Fibroblast of the conjunctiva (primary cell): ENCODE measurements around the gene ECD.
"Not testable (repeated sequence)": the region's sequence is repeated elsewhere in the genome, so short reads cannot be mapped to it uniquely, and the experiment has no call there.

Source experiments
- DNase-seq: peaks from one replicate; pipeline ENCODE4 v3.0.0-alpha.2; 2010; ENCODE audit warnings: low read depth

ECD gene

DNA sequence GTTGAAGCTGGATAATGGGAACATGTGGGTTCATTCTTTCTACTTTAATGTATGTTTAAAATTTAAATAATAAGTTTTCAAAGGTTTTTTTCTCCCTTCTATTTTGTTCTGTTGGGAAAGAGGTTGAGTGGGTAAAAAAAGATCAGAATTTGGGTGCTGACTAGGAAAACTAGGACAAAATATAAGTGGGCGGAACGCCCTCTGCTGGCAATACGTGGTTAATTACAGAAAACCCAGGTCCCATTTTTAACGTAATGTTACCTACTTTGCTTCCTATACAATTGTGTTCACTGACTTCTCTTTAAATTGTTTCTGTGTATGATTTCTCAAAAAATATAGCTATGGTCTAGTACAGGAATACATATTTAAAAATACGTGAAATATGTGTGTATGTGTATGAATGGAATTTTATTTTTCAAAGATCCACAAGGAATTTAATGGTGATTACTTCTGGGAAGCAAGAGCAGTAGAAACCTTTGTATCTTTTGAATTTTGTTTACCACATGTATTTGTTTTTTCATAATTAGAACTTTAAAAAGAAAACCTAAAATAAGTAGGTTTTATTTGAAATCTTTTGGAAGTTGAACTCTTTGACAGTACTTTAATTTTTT, 8.7 kb downstream of the ECD start:
- DNase-seq, result peak; percentile 31

- DNase-seq, result no peak
These were observed 11.8 kb downstream of the ECD start for GRCh38 chr10:73156054-73156453.

- DNase-seq, result no peak
These were observed 15.8 kb downstream of the ECD start for GRCh38 chr10:73152009-73152408.

- DNase-seq, result not testable (repeated sequence)
These were observed 17.0 kb downstream of the ECD start for GRCh38 chr10:73150633-73151413.

DNA sequence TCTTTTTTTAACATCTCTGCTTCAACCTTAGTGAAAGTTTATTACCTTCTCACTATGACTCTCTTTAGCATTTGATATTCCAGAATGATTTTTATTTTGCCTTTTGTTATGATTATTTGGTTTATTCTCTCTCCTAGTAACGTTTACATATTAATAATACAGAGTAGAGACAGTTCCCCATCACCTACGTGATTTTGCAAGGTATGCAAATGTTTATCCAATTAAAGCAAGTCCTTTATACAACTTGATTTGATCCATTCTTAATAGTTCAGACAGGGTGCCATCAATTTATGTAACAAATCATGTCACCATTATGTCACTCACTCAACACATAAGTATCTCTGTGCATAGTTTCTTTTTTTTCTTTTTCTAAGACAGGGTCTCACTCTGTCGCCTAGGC, 26.2 kb downstream of the ECD start:
- DNase-seq, result no peak

DNA sequence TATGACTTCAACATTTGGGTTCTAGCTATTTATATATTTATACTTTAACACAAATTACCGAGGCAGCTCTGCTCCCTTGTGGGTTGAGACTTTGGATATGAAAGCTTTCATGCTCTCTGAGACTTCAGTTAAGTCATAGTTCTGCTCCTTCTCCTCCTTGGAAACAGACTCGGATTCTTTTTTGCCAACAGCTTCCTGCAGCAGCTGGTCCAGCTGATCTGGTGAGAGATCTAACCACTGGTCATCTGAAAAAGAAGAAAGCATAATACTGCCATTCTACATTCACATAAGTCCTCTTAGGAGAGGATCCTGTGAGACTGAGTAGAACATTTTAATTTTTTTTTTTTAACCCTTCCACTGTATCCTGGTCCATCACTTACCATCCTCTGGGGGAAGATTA, 28.6 kb downstream of the ECD start:
- no peak for DNase-seq

GRCh38 chr10:73136627-73137026, 31.2 kb downstream of the ECD start:
- no peak for DNase-seq

DNA sequence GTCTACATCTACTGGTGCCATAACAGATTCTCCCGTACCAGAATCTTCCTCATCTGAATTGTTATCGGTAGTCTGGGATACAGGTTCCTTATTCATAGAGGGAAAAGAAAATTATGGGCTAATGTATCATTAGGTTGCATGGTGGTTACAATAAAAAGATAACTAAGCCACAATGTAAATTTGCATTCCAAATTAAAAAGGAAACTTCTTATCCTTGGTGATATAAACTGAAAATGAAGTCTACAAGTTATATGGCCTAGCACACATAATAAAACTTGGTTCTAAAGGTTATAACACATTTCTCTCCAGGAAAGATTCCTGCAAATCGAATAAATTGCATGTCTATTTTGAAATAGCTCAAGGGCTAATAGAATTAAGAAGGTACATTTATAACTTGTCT, 33.1 kb downstream of the ECD start:
- no peak for DNase-seq

- DNase-seq, result no peak
These were observed 35.7 kb downstream of the ECD start for GRCh38 chr10:73131913-73132686.

DNA sequence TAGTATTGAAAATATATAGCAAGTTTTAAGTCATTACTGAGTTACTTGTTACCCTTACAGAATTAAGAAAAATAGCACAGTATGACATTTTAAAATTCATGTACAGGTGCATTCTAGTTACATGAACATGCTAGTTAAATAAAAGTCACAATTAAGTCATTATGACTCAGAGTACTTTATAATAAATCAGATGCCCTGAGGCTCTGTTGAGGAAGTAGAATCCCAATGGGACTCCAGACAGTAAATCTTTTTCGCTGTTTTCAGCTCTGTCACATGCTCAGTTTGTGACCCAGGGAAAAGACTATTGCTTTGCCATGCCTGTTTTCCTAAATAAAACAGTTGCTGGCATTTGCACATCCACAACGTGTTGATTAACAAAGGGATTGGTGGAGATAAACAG, 36.5 kb downstream of the ECD start:
- DNase-seq, result no peak

DNA sequence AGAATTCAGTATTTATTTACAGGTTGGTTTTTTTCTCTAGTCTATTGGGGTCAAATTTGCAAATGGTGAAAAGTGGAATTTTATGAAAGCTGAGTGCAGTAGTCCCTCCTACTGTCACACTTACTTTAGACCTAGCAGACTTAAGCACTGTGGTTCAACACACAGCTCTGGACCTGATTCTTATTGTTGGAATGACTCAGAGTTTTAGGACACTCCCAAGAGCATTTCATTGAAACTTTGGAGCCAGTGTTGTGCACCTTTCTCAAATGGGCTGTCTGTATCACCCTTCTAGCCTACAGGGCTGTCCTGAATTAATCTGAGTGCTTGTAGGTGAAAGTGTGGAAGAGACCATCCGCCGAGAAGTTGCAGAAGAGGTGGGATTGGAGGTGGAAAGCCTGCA, 41.5 kb downstream of the ECD start:
- no peak for DNase-seq

GRCh38 chr10:73119952-73120351, 47.9 kb downstream of the ECD start:
- DNase-seq, result no peak

DNA sequence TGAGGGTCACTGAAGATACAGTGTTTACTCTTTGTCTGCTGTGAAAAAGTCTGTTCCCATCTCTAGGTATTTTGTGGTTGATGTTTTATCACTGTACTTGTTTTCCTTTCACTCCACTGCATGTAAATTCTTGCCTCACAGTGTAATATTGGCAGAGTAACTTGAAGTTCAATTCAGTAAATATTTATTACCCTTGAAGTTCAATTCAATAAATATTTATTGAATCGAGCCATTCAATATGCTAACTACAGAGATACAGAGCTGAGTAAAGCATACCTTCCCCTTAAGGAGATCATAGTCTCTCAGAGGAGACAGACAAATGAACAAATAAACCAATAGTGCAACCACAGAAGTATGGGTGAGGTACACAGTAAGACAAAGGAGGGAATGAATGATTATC, 48.4 kb downstream of the ECD start:
- DNase-seq, result no peak

DNA sequence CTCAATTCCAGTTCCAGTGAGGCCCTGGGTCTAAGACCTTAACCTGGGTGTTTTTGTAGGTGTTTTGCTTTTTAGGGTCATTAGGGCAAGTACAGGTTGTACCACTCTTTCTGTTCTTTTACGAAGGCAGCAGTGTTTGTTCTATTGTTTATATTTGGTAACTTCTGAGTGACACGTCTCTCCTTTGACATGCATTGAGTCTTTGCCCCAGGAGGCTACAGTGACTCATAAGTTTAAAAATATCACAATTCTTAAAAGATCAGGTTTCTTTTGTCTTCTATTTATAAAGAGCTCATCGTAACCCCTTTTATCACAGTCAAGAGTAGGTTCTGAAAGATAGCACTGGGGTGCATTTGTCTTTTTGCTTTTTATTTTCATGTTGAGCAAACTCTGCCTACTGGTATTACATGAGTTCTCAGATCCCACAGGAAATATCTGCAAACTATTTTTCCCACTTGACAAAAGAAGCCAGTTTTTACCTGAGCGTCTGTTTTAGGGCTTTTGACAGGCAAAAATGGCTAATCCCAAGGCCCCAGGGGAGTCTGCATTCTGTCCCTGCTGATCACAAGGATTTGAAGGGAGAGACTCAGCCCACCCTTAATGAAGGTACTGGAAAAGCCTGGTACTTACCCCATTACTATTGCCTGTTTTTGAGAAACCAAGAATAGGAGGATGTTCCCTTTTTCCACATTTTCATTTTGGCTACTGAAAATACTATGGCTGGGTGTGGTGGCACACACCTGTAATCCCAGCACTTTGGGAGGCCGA, 49.6 kb downstream of the ECD start:
- no peak for DNase-seq

DNA sequence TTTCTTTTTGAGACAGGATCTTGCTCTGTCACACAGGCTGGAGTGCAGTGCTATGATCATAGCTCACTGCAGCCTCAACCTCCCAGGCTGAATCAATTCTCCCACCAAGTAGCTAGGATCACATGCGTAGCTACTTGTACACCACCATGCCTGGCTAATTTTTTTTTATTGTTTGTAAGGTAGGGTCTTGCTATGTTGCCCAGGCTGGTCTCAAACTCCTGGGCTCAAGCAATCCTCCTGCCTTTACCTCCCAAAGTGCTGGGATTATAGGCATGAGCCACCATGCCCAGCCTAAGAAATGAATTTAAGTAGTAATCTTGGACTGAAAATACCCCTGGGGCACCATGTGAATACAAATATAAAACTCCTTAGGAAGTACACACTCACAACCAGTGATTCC, 51.8 kb downstream of the ECD start:
- DNase-seq, result no peak

GRCh38 chr10:73113551-73113950, 54.3 kb downstream of the ECD start:
- no peak for DNase-seq

DNA sequence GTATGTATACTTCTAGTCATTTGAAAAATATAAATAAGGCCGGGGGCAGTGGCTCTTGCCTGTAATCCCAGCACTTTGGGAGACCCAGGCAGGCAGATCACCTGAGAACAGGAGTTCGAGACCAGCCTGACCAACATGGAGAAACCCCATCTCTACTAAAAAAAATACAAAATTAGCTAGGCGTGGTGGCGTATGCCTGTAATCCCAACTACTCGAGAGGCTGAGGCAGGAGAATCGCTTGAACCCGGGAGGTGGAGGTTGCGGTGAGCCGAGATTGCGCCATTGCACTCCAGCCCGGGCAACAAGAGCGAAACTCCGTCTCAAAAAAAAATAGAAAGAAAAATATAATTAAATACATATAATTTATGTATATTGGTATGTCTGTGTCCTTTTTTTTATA, 55.8 kb downstream of the ECD start:
- not testable (repeated sequence) for DNase-seq

DNA sequence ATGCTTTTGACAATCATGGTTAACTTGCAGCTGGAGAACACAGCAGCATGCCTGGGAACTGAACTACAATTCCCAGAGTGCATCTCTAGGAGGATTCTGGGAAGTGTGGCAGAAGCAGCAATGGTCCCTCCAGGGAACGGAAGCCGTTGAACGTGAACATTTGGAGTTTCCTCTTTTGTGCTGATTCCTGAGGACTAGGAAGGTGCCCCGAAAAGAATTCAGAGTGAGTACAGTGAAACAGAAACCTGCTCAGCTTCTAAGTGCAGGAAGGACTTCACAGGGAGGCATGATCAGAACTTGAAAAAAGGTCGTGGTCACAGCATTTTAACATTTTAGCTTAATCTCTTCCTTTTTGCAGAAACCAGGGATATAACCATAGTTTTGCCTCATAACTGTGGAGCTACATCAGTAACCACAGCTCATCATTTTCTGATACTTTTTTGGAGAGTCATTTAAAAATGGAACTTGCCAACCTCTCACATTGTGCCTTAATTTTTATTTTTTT, 57.4 kb downstream of the ECD start, which contains the start of gene NUDT13:
Gene NUDT13, plus strand, starts transcription at position 111 of the 505 bp plus-strand sequence. CDS start 3,911 bp downstream, outside the sequence.
- no peak for DNase-seq

DNA sequence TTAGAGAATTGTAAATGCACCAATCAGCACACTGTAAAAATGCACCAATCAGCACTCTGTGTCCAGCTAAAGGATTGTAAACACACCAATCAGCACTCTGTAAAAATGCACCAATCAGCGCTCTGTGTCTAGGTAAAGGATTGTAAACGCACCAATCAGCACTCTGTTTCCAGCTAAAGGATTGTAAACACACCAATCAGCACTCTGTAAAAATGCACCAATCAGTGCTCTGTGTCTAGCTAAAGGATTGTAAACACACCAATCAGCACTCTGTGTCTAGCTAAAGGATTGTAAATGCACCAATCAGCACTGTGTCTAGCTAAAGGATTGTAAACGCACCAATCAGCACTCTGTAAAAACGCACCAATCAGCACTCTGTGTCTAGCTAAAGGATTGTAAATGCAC, 58.6 kb downstream of the ECD start:
- DNase-seq, result not testable (repeated sequence)

DNA sequence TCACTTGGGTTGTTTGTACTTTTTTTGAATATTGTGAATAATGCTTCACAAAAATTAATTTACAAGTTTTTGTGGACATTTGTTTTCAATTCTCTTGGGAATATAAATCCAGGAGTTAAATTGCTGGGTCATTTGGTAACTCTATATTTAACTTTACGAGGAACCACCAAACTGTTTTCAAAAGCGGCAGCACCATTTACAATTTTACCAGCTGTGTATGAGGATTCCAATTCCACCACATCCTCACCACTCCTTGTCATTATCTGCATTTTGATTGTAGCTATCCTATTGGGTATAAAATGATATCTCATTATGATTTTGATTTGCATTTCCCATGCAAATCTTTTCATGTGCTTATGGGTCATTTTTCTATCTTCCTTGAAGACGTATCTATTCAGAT, 61.5 kb downstream of the ECD start:
- no peak for DNase-seq

GRCh38 chr10:73099141-73099540, 68.7 kb downstream of the ECD start:
- DNase-seq, result no peak

DNA sequence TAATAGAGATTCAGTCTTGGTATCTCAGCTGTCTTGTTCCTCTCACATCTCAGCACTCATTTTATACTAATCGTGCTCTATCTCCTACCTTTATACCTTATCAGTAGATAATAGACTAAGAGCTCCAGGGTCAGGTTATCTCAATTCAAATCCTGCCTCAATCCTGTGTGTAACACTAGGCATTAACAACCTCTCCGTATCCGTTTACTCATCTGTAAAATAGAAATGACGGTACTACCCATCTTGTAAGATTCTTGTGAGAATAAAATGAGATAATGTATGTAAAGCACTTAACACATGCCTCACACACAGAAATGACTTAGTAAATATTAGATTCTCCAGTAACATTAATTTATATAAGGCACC, 70.5 kb downstream of the ECD start:
- no peak for DNase-seq
